GM12878 (cell line): ENCODE results near the gene DNAAF5. TPM values are rescaled to one million over a fixed set of nuclear protein-coding genes. Genes with fewer than 3 reads are reported as not detected.

Source experiments
- ATAC-seq: fragments of 200-7000 bp; cut with Tn5 transposase; 3 replicates; pipeline ENCODE4 v1.9.1; 2020; ENCODE audit warnings: mild to moderate bottlenecking, moderate library complexity
- BruUV-seq: library from RNA; stranded (reverse); fragments of 400-500 nt; replicated peaks from 2 replicates; lab custom pipeline; 2021; lab: Mats Ljungman, UMichigan
- CTCF ChIA-PET: fragments of 300-600 bp; sonication (Branson Sonifier 250); formaldehyde crosslinking; extraction: SDS; loops from one replicate; lab custom pipeline; 2021; ENCODE audit warnings: inconsistent platforms; lab: Yijun Ruan, JAX
- POLR2A ChIA-PET: fragments of 350-600 bp; formaldehyde crosslinking; extraction: SDS; loops from one replicate; lab custom pipeline; 2021; ENCODE audit warnings: inconsistent platforms; lab: Charles Lee
- RAD21 ChIA-PET: fragments of 300-600 bp; sonication (Branson Sonifier 250); formaldehyde crosslinking; loops from one replicate; lab custom pipeline; 2023; ENCODE audit warnings: antibody characterized with exemption; ENCODE audit not compliant: unreplicated experiment; lab: Charles Lee
- SMC1A ChIA-PET: fragments of 300-600 bp; sonication (Branson Sonifier 250); formaldehyde crosslinking; loops from one replicate; lab custom pipeline; 2023; ENCODE audit not compliant: unreplicated experiment, uncharacterized antibody; lab: Charles Lee
- DNase-seq: peaks from one replicate; pipeline ENCODE4 v3.0.0-alpha.2; 2011; ENCODE audit warnings: low read depth, low spot score
- FAIRE-seq: peaks from 3 replicates; lab custom pipeline; 2011; peaks lifted over from hg19 to GRCh38; lab: Jason Lieb, UNC
- H2AFZ ChIP-seq: 2 replicates; pipeline ENCODE4 v1.6.0; 2011; ENCODE audit warnings: low read depth, low read length, control low read depth; ENCODE audit not compliant: control insufficient read depth
- H3K27ac ChIP-seq: 2 replicates; pipeline ENCODE4 v1.5.1; 2011; ENCODE audit warnings: control low read depth; ENCODE audit not compliant: control insufficient read depth, insufficient read depth
- H3K27me3 ChIP-seq, 2 experiments: replicated peaks in 1 of 2; 2 replicates each; pipeline versions ENCODE4 v1.6.0 to v1.6.1; 2011; ENCODE audit warnings: low read length in 1 of 2; ENCODE audit not compliant: control insufficient read depth in 2 of 2, insufficient read depth in 2 of 2
- H3K36me3 ChIP-seq, 2 experiments: 2 replicates each; pipeline ENCODE4 v1.5.1; 2011; ENCODE audit warnings: low read length in 1 of 2; ENCODE audit not compliant: control insufficient read depth in 2 of 2, insufficient read depth in 2 of 2
- H3K4me1 ChIP-seq: 2 replicates; pipeline ENCODE4 v1.6.1; 2011; ENCODE audit warnings: mild to moderate bottlenecking, low read length, moderate library complexity, mixed read lengths; ENCODE audit not compliant: control insufficient read depth, insufficient read depth
- H3K4me2 ChIP-seq: 2 replicates; pipeline ENCODE4 v1.6.0; 2011; ENCODE audit warnings: control low read depth; ENCODE audit not compliant: control insufficient read depth, insufficient read depth
- H3K4me3 ChIP-seq: fragments of 200-600 bp; sonication (generic); 2 replicates; pipeline ENCODE4 v1.5.1; 2016
- H3K79me2 ChIP-seq: 2 replicates; pipeline ENCODE4 v1.6.0; 2011; ENCODE audit warnings: low read length; ENCODE audit not compliant: control insufficient read depth, insufficient read depth
- H3K9ac ChIP-seq: 2 replicates; pipeline ENCODE4 v1.8.0; 2011; ENCODE audit warnings: low read length, control low read depth, mixed read lengths; ENCODE audit not compliant: control insufficient read depth, insufficient read depth
- H3K9me3 ChIP-seq: replicated peaks from 3 replicates; pipeline ENCODE4 v1.5.1; 2011; ENCODE audit warnings: mild to moderate bottlenecking, low read length; ENCODE audit not compliant: control insufficient read depth, insufficient read depth
- H4K20me1 ChIP-seq: 2 replicates; pipeline ENCODE4 v1.6.0; 2011; ENCODE audit not compliant: control insufficient read depth, insufficient read depth
- ASH2L ChIP-seq: fragments of 300-600, 200-600 bp; sonication (generic); IDR thresholded peaks from 2 replicates; pipeline ENCODE4 v1.6.1; 2017; ENCODE audit warnings: low read depth, mild to moderate bottlenecking, borderline replicate concordance
- BACH1 ChIP-seq: fragments of 450-650 bp; IDR thresholded peaks from 2 replicates; pipeline ENCODE4 v1.6.1; 2017; ENCODE audit warnings: mild to moderate bottlenecking, borderline replicate concordance
- EP300 ChIP-seq, 2 experiments: fragments of 150-350 bp in 1 of 2; IDR thresholded peaks; 2 replicates each; pipeline ENCODE4 v1.6.1; 2011 to 2012; ENCODE audit warnings: low read depth in 2 of 2, low read length in 2 of 2, borderline replicate concordance in 1 of 2, improper control_type of control experiment in 1 of 2, inconsistent platforms in 1 of 2; ENCODE audit not compliant: control insufficient read depth in 1 of 2
- EZH2 ChIP-seq: IDR thresholded peaks from 2 replicates; pipeline ENCODE4 v1.6.1; 2012; ENCODE audit warnings: low read depth, mild to moderate bottlenecking, control low read depth, inconsistent platforms, low read length, borderline replicate concordance; ENCODE audit not compliant: control insufficient read depth
- HDAC6 ChIP-seq: fragments of 200-600 bp; sonication (generic); IDR thresholded peaks from one replicate; pipeline ENCODE4 v1.8.0; 2017; ENCODE audit warnings: antibody characterized with exemption; ENCODE audit not compliant: unreplicated experiment
- IKZF2 ChIP-seq, 2 experiments: fragments of 450-650 bp; IDR thresholded peaks; 2 replicates each; pipeline ENCODE4 v1.6.1; 2017; ENCODE audit warnings: mild to moderate bottlenecking in 2 of 2, moderate library complexity in 2 of 2
- KDM1A ChIP-seq: fragments of 200-600 bp; sonication (generic); IDR thresholded peaks from 2 replicates; pipeline ENCODE4 v1.6.1; 2016; ENCODE audit warnings: borderline replicate concordance
- MTA3 ChIP-seq: IDR thresholded peaks from 2 replicates; pipeline ENCODE4 v1.6.1; 2012; ENCODE audit warnings: low read length, inconsistent platforms, borderline replicate concordance
- MXI1 ChIP-seq: fragments of 150-350 bp; IDR thresholded peaks from 2 replicates; pipeline ENCODE4 v1.6.1; 2011; ENCODE audit warnings: low read depth, mild to moderate bottlenecking, inconsistent platforms, low read length, improper control_type of control experiment
- RELA ChIP-seq: fragments of 450-650 bp; IDR thresholded peaks from 2 replicates; pipeline ENCODE4 v1.8.0; 2014; ENCODE audit warnings: borderline replicate concordance; ENCODE audit not compliant: partially characterized antibody
- SP1 ChIP-seq: IDR thresholded peaks from one replicate; pipeline ENCODE4 v1.6.1; 2011; ENCODE audit warnings: low read depth, low read length
- ZNF24 ChIP-seq: fragments of 450-650 bp; IDR thresholded peaks from 2 replicates; pipeline ENCODE4 v1.6.1; 2017; ENCODE audit warnings: antibody characterized with exemption, mild to moderate bottlenecking
- ZNF274 ChIP-seq: IDR thresholded peaks from one replicate; pipeline ENCODE4 v1.8.0; 2011; ENCODE audit not compliant: insufficient read length, insufficient read depth
- ZNF384 ChIP-seq: IDR thresholded peaks from 2 replicates; pipeline ENCODE4 v1.6.1; 2012; ENCODE audit warnings: low read depth, mild to moderate bottlenecking, low read length, improper control_type of control experiment, borderline replicate concordance
- WGBS: methylation state at CpG from one replicate; pipeline ENCODE4 v1.1.6; 2016; ENCODE audit warnings: low lambda C conversion rate; ENCODE audit not compliant: insufficient replicate concordance, insufficient coverage; ENCODE audit errors: missing lambda C conversion rate; 5-methylcytosine and 5-hydroxymethylcytosine counted together
- in situ Hi-C: fragments of 300-500 bp; cut with MboI; formaldehyde crosslinking; loops from 9 replicates; pipeline ENCODE4 v1.14.3; 2018; ENCODE audit warnings: mixed read lengths
- intact Hi-C: fragments of 100-400 bp; cut with micrococcal nuclease; formaldehyde crosslinking; loops from one replicate; pipeline ENCODE4 v1.14.2; 2022; ENCODE audit not compliant: unreplicated experiment
- polyA plus RNA-seq, 11 experiments: library from polyadenylated mRNA; depleted of rRNA in 4 of 11; unstranded in 6 of 11; stranded (reverse) in 5 of 11; fragments of >200 nt; fragmentation: Nextera tagmentation in 4 of 11; fragmentation: Illumina TruSeq in 1 of 11; extraction: Ambion mirVana in 4 of 11; extraction: Trizol in 1 of 11; gene quantifications; 1 replicate in 1 of 11; 2 replicates in 10 of 11; pipeline versions ENCODE4 v1.2.1 to v1.2.3, GENCODE V29; 2011 to 2016; ENCODE audit warnings: inconsistent platforms in 2 of 11, missing spikeins in 2 of 11, low read depth in 1 of 11
- total RNA-seq, 4 experiments: library from RNA; depleted of rRNA in 3 of 4; stranded (reverse); fragments of >200 nt in 3 of 4; fragmentation: Illumina TruSeq in 1 of 4; extraction: Trizol in 1 of 4; gene quantifications; 2 replicates each; pipeline versions ENCODE4 v1.2.1 to v1.2.3, GENCODE V29; 2013 to 2021
- TF ChIP-seq, protein P1 (sequence below): IDR thresholded peaks from 2 replicates; pipeline ENCODE4 v1.6.1; 2012; ENCODE audit warnings: improper control_type of control experiment, low read depth, low read length; ENCODE audit not compliant: insufficient replicate concordance

DNAAF5 gene
- total and polyA plus RNA-seq, 10 of the 15 experiments (the other 5 are each of a cell fraction or from before 2014, with no cell fraction given): 1.8 to 38.3 (median 9.2) TPM

- no peak overlapping the region for H3K27ac ChIP-seq
- no peaks in the 10 kb centered on the region; the same call in 1 of the 2 replicates for H3K79me2 ChIP-seq
- ATAC-seq (no peak), FAIRE-seq (no peak), DNase-seq (no peak)
- no peak overlapping the region for H2AFZ ChIP-seq
- H3K36me3 ChIP-seq: peaks cover 9 to 28% of the 10 kb centered on the region in 2 experiments; a peak in 3 of 4 replicates
- no peaks in the 10 kb centered on the region for H3K27me3 ChIP-seq
- POLR2A ChIA-PET: no interaction called here
- no peak overlapping the region for H3K9ac ChIP-seq
- no peak overlapping the region for H3K4me3 ChIP-seq
- RAD21 ChIA-PET: no interaction called here
- CTCF ChIA-PET: no interaction called here
- SMC1A ChIA-PET: no interaction called here
- BruUV-seq: no TSS peak
- H4K20me1 ChIP-seq: no peaks in the 10 kb centered on the region
- intact Hi-C loops: no loop called here
- H3K4me2 ChIP-seq: no peak overlapping the region
- H3K4me1 ChIP-seq: no peaks in the 10 kb centered on the region
- 98% methylated on average over 8 of the region's 8 CpGs for WGBS
- no peaks in the 10 kb centered on the region; the same call in 2 of the 3 replicates for H3K9me3 ChIP-seq
- TF ChIP-seq SP1: no peak
- TF ChIP-seq BACH1: no peak
- TF ChIP-seq IKZF2 (IDR thresholded peaks at IDR 0.05): no peak
- TF ChIP-seq EP300 (IDR thresholded peaks at IDR 0.05; ENCODE audit: borderline replicate concordance in 1 of 2, control insufficient read depth in 1 of 2, low read depth in 2 of 2, low read length in 2 of 2): no peak
- TF ChIP-seq ZNF384: no peak
- no peak for TF ChIP-seq MTA3
- no peak for TF ChIP-seq MXI1
- TF ChIP-seq HDAC6: no peak
- TF ChIP-seq, protein P1, sequence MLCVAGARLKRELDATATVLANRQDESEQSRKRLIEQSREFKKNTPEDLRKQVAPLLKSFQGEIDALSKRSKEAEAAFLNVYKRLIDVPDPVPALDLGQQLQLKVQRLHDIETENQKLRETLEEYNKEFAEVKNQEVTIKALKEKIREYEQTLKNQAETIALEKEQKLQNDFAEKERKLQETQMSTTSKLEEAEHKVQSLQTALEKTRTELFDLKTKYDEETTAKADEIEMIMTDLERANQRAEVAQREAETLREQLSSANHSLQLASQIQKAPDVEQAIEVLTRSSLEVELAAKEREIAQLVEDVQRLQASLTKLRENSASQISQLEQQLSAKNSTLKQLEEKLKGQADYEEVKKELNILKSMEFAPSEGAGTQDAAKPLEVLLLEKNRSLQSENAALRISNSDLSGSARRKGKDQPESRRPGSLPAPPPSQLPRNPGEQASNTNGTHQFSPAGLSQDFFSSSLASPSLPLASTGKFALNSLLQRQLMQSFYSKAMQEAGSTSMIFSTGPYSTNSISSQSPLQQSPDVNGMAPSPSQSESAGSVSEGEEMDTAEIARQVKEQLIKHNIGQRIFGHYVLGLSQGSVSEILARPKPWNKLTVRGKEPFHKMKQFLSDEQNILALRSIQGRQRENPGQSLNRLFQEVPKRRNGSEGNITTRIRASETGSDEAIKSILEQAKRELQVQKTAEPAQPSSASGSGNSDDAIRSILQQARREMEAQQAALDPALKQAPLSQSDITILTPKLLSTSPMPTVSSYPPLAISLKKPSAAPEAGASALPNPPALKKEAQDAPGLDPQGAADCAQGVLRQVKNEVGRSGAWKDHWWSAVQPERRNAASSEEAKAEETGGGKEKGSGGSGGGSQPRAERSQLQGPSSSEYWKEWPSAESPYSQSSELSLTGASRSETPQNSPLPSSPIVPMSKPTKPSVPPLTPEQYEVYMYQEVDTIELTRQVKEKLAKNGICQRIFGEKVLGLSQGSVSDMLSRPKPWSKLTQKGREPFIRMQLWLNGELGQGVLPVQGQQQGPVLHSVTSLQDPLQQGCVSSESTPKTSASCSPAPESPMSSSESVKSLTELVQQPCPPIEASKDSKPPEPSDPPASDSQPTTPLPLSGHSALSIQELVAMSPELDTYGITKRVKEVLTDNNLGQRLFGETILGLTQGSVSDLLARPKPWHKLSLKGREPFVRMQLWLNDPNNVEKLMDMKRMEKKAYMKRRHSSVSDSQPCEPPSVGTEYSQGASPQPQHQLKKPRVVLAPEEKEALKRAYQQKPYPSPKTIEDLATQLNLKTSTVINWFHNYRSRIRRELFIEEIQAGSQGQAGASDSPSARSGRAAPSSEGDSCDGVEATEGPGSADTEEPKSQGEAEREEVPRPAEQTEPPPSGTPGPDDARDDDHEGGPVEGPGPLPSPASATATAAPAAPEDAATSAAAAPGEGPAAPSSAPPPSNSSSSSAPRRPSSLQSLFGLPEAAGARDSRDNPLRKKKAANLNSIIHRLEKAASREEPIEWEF: no peak
- TF ChIP-seq EZH2: no peak
- no peak for TF ChIP-seq KDM1A
- no peak for TF ChIP-seq ZNF274
- no peak for TF ChIP-seq ASH2L
- no peak for TF ChIP-seq ZNF24
- no peak for TF ChIP-seq RELA
- in situ Hi-C loops: no loop called here
Observed at GRCh38 chr7:742791-743190, 16.3 kb downstream of the DNAAF5 start.
